Measurements from ENCODE around the gene LRRC51. TPM values are rescaled to one million over a fixed set of nuclear protein-coding genes. Genes with fewer than 3 reads are reported as not detected.

The LRRC51 gene
- total RNA-seq, 1 donor from 2014 or later = 5.2 TPM

GRCh38 chr11:72102162-72102561 is 21.5 kb downstream of the LRRC51 start:
- TF ChIP-seq CTCF (IDR thresholded peaks at IDR 0.05; ENCODE audit: unreplicated experiment) = no peak
- H3K36me3 Mint-ChIP-seq = peaks cover 13% of the 10 kb centered on the region
- H3K4me3 Mint-ChIP-seq = peak overlapping the region; percentile 88
- peaks cover 30% of the 10 kb centered on the region for H3K4me1 Mint-ChIP-seq
- no peaks in the 10 kb centered on the region for H3K9me3 Mint-ChIP-seq
- no peaks in the 10 kb centered on the region for H3K27me3 Mint-ChIP-seq (ENCODE audit: low read depth)
- H3K27ac Mint-ChIP-seq = peak overlapping the region; percentile 88
- DNase-seq (ENCODE audit: low spot score in 2 of 2, unreplicated experiment in 2 of 2) = no peak

GRCh38 chr11:72102631-72102945 is 21.9 kb downstream of the LRRC51 start:
- peaks cover 30% of the 10 kb centered on the region for H3K4me1 Mint-ChIP-seq
- peaks cover 14% of the 10 kb centered on the region for H3K36me3 Mint-ChIP-seq
- no peak for TF ChIP-seq CTCF (IDR thresholded peaks at IDR 0.05; ENCODE audit: unreplicated experiment)
- peak overlapping the region; percentile 88 for H3K4me3 Mint-ChIP-seq
- H3K9me3 Mint-ChIP-seq = no peaks in the 10 kb centered on the region
- peak overlapping the region; percentile 88 for H3K27ac Mint-ChIP-seq
- no peak for DNase-seq (ENCODE audit: low spot score in 2 of 2, unreplicated experiment in 2 of 2)
- no peaks in the 10 kb centered on the region for H3K27me3 Mint-ChIP-seq (ENCODE audit: low read depth)

GRCh38 chr11:72102946-72103753 is 22.5 kb downstream of the LRRC51 start, which contains the start of gene LAMTOR1:
LAMTOR1 (minus strand) TSS chr11:72103297; CDS start chr11:72103224, 73 bp downstream.
- H3K27me3 Mint-ChIP-seq (ENCODE audit: low read depth) = no peaks in the 10 kb centered on the region
- peaks cover 9% of the 10 kb centered on the region for H3K36me3 Mint-ChIP-seq
- DNase-seq (ENCODE audit: low spot score in 2 of 2, unreplicated experiment in 2 of 2) = peak; percentile 95
- H3K4me3 Mint-ChIP-seq = peak within 1 kb of the TSS; percentile 88
- H3K9me3 Mint-ChIP-seq = no peaks in the 10 kb centered on the region
- peaks cover 30% of the 10 kb centered on the region for H3K4me1 Mint-ChIP-seq
- peak; percentile 48 for TF ChIP-seq CTCF (IDR thresholded peaks at IDR 0.05; ENCODE audit: unreplicated experiment)
- peak within 1 kb of the TSS; percentile 88 for H3K27ac Mint-ChIP-seq

GRCh38 chr11:72103754-72104167 is 23.1 kb downstream of the LRRC51 start:
- H3K4me3 Mint-ChIP-seq = peak overlapping the region; percentile 88
- peak overlapping the region; percentile 88 for H3K27ac Mint-ChIP-seq
- H3K27me3 Mint-ChIP-seq (ENCODE audit: low read depth) = no peaks in the 10 kb centered on the region
- peaks cover 6% of the 10 kb centered on the region for H3K36me3 Mint-ChIP-seq
- DNase-seq (ENCODE audit: low spot score in 2 of 2, unreplicated experiment in 2 of 2) = no peak
- H3K9me3 Mint-ChIP-seq = no peaks in the 10 kb centered on the region
- no peak for TF ChIP-seq CTCF (IDR thresholded peaks at IDR 0.05; ENCODE audit: unreplicated experiment)
- peaks cover 30% of the 10 kb centered on the region for H3K4me1 Mint-ChIP-seq

GRCh38 chr11:72105888-72106287 is 25.2 kb downstream of the LRRC51 start, which contains the start of gene TOMT:
TOMT (plus strand) TSS chr11:72105924; CDS start chr11:72105952, 28 bp downstream.
- Mint-ChIP-seq H3K27ac (no peak within 1 kb of the TSS), H3K36me3 (peaks cover 5% of the 10 kb centered on the region), H3K9me3 (no peaks in the 10 kb centered on the region), H3K4me3 (no peak within 1 kb of the TSS), H3K27me3 (ENCODE audit: low read depth) (no peaks in the 10 kb centered on the region), H3K4me1 (peaks cover 23% of the 10 kb centered on the region)
- no peak for TF ChIP-seq CTCF (IDR thresholded peaks at IDR 0.05; ENCODE audit: unreplicated experiment)
- DNase-seq (ENCODE audit: low spot score in 2 of 2, unreplicated experiment in 2 of 2) = no peak

Data from mesothelial cell of epicardium (in vitro differentiated cells).